Measurements from ENCODE around the gene COPZ2.
"Not testable (repeated sequence)": the region's sequence is repeated elsewhere in the genome, so short reads cannot be mapped to it uniquely, and the experiment has no call there.

- not testable (repeated sequence) for TF ChIP-seq CTCF (conservative IDR thresholded peaks at IDR 0.05; ENCODE audit: low read depth, low read length); EZH2phosphoT487 (IDR thresholded peaks at IDR 0.05; ENCODE audit: borderline replicate concordance, low read length)
Measured at GRCh38 chr17:48067808-48068207, 30.2 kb upstream of the COPZ2 start.
